Nephron progenitor cell (in vitro differentiated cells): ENCODE measurements around the gene FOXI1.

Experiments
- DNase-seq: peaks from one replicate; pipeline ENCODE4 v3.0.0; 2021
- H3K27ac Mint-ChIP-seq: 2 replicates; pipeline ENCODE4 v1.8.0; 2021; ENCODE audit warnings: mild to moderate bottlenecking, moderate library complexity, mixed read lengths
- H3K27me3 Mint-ChIP-seq: 2 replicates; pipeline ENCODE4 v1.8.0; 2021; ENCODE audit warnings: mild to moderate bottlenecking, low read depth, mixed read lengths; ENCODE audit not compliant: poor library complexity
- H3K36me3 Mint-ChIP-seq: 2 replicates; pipeline ENCODE4 v1.8.0; 2021; ENCODE audit warnings: low read depth, mixed read lengths
- H3K4me1 Mint-ChIP-seq: 2 replicates; pipeline ENCODE4 v1.8.0; 2021; ENCODE audit warnings: mixed read lengths
- H3K4me3 Mint-ChIP-seq: 2 replicates; pipeline ENCODE4 v1.8.0; 2021; ENCODE audit warnings: mild to moderate bottlenecking, moderate library complexity, mixed read lengths
- H3K9me3 Mint-ChIP-seq: 2 replicates; pipeline ENCODE4 v1.8.0; 2021; ENCODE audit warnings: mild to moderate bottlenecking, moderate library complexity, mixed read lengths
- CTCF ChIP-seq: fragments of 200-600 bp; sonication (generic); IDR thresholded peaks from 2 replicates; pipeline ENCODE4 v1.5.0; 2021; ENCODE audit warnings: antibody characterized with exemption

FOXI1 gene

GRCh38 chr5:170120576-170120975 is 14.9 kb downstream of the FOXI1 start:
- Mint-ChIP-seq H3K27ac (no peak overlapping the region), H3K27me3 (peaks cover 17% of the 10 kb centered on the region)
- no peak for DNase-seq

GRCh38 chr5:170121321-170121720 is 15.6 kb downstream of the FOXI1 start:
- no peak overlapping the region for H3K27ac Mint-ChIP-seq
- H3K9me3 Mint-ChIP-seq: peaks cover 12% of the 10 kb centered on the region
- no peak overlapping the region for H3K4me3 Mint-ChIP-seq
- H3K4me1 Mint-ChIP-seq: no peaks in the 10 kb centered on the region
- no peak for DNase-seq
- H3K36me3 Mint-ChIP-seq: no peaks in the 10 kb centered on the region
- H3K27me3 Mint-ChIP-seq: peaks cover 13% of the 10 kb centered on the region
- TF ChIP-seq CTCF: no peak

More at GRCh38 chr5:170120576-170120975, 14.9 kb downstream of the FOXI1 start:
- H3K4me1 Mint-ChIP-seq: no peaks in the 10 kb centered on the region
- H3K9me3 Mint-ChIP-seq: peaks cover 8% of the 10 kb centered on the region
- H3K4me3 Mint-ChIP-seq: no peak overlapping the region
- no peaks in the 10 kb centered on the region for H3K36me3 Mint-ChIP-seq
- no peak for TF ChIP-seq CTCF

GRCh38 chr5:170126061-170126460 is 20.4 kb downstream of the FOXI1 start:
- Mint-ChIP-seq H3K4me3 (no peak overlapping the region), H3K4me1 (no peaks in the 10 kb centered on the region), H3K27me3 (peaks cover 3% of the 10 kb centered on the region), H3K27ac (no peak overlapping the region), H3K36me3 (no peaks in the 10 kb centered on the region), H3K9me3 (peaks cover 33% of the 10 kb centered on the region)
- DNase-seq: no peak
- no peak for TF ChIP-seq CTCF

- Mint-ChIP-seq H3K9me3 (peaks cover 33% of the 10 kb centered on the region), H3K4me3 (no peak overlapping the region), H3K4me1 (no peaks in the 10 kb centered on the region), H3K27me3 (peaks cover 3% of the 10 kb centered on the region), H3K36me3 (no peaks in the 10 kb centered on the region), H3K27ac (no peak overlapping the region)
- no peak for DNase-seq
- TF ChIP-seq CTCF: no peak
Observed at GRCh38 chr5:170126626-170127025, 20.9 kb downstream of the FOXI1 start.

- TF ChIP-seq CTCF: no peak
- Mint-ChIP-seq H3K36me3 (no peaks in the 10 kb centered on the region), H3K27me3 (peaks cover 6% of the 10 kb centered on the region), H3K9me3 (peaks cover 22% of the 10 kb centered on the region), H3K4me3 (no peak overlapping the region), H3K27ac (no peak overlapping the region), H3K4me1 (no peaks in the 10 kb centered on the region)
- no peak for DNase-seq
Observed at GRCh38 chr5:170131235-170131634, 25.5 kb downstream of the FOXI1 start.

- Mint-ChIP-seq H3K9me3 (peaks cover 11% of the 10 kb centered on the region), H3K4me3 (no peak overlapping the region), H3K27ac (no peak overlapping the region), H3K4me1 (no peaks in the 10 kb centered on the region), H3K27me3 (peaks cover 6% of the 10 kb centered on the region), H3K36me3 (no peaks in the 10 kb centered on the region)
- no peak for DNase-seq
- TF ChIP-seq CTCF: no peak
Observed at GRCh38 chr5:170132269-170132975, 26.7 kb downstream of the FOXI1 start.
